ENCODE results near the gene UBLCP1.
A peak's percentile ranks its signal among the peaks of the same experiment; 100 is the strongest.
"Not testable (repeated sequence)": the region's sequence is repeated elsewhere in the genome, so short reads cannot be mapped to it uniquely, and the experiment has no call there.

The UBLCP1 gene

GRCh38 chr5:159252195-159252594, 10.9 kb upstream of the UBLCP1 start:
- no peak for DNase-seq

- no peak for DNase-seq
Measured at GRCh38 chr5:159257007-159257406, 6.1 kb upstream of the UBLCP1 start.

- DNase-seq: no peak
Measured at GRCh38 chr5:159257629-159258283, 5.3 kb upstream of the UBLCP1 start.

DNA sequence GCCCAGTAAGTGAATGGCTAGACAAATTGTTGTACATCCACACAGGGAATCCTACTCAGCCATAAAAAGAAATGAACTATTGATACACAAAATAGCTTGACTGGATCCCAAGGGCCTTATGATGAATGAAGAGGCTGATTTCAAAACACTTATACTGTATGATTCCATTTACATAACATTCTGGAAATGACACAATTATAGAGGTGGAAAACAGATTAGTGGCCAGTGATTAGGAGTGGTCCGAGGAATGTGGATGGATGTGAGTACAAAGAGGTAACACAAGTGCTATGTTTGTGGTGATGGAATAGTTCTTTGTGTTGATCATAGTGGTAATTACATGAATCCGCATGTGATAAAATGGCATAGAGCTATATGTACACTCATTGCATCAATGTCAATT, 4.7 kb upstream of the UBLCP1 start:
- no peak for DNase-seq

DNA sequence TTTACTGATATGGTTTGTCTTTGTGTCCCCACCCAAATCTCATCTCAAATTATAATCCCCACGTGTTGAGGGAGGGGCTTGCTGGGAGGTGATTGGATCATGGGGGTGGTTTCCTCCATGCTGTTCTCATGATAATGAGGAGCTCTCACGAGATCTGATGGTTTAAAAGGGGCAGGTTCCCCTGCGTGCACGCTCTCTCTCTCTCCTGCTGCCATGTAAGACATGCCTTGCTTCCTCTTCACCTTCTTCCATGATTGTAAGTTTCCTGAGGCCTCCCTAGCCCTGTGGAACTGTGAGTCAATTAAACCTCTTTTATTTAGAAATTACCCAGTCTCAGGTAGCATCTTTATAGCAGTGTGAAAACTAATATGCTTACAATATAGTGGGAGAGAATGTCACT, 2.9 kb upstream of the UBLCP1 start:
- DNase-seq: not testable (repeated sequence)

GRCh38 chr5:159262472-159262858, 625 bp upstream of the UBLCP1 start:
- no peak for DNase-seq

GRCh38 chr5:159263569-159263905, 447 bp downstream of the UBLCP1 start:
- no peak for DNase-seq

GRCh38 chr5:159266764-159267163, 3.7 kb downstream of the UBLCP1 start:
- not testable (repeated sequence) for DNase-seq

GRCh38 chr5:159269723-159270122, 6.6 kb downstream of the UBLCP1 start:
- DNase-seq: no peak

GRCh38 chr5:159273923-159274322, 10.8 kb downstream of the UBLCP1 start:
- DNase-seq: no peak

DNA sequence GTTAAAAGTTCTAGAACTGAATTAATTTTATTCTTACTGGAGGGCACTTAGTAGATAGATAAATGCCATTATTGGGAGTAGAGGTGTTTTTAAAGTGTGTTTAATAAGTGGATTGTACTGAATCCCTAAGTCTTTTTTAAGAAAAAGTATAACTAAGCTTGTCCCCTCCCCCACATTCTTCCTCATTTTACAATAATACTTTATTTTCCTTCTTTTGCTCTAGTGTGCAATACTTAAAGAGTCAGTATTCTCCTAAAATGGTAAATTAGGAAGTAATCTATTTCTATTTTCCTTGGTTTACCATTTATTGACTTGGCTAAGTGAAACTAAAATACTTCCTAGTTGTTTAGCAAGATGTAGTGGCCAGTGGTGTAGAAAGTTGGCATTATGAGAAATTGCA, 11.6 kb downstream of the UBLCP1 start:
- DNase-seq: no peak

GRCh38 chr5:159286420-159287035, 23.4 kb downstream of the UBLCP1 start:
- DNase-seq: peak; percentile 64

DNA sequence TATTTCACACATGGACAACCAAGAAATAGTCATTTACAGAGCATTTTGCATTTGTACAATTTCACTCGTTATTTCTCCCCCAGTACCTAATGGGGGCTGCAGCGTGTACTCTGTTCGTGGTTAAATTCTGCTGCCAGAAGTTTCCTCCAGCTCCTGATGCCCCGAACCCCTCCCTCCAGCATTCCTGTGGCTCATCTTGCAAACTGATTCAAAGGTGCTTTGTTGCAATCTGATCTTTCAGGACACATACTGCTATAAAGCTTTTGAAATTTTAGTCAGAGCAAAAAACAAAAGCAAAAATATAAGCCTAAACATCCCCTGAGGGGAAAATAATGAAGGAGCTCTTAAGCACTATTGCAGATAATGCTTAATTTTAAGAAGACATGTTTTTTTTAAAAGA, 27.7 kb downstream of the UBLCP1 start:
- DNase-seq: no peak

DNA sequence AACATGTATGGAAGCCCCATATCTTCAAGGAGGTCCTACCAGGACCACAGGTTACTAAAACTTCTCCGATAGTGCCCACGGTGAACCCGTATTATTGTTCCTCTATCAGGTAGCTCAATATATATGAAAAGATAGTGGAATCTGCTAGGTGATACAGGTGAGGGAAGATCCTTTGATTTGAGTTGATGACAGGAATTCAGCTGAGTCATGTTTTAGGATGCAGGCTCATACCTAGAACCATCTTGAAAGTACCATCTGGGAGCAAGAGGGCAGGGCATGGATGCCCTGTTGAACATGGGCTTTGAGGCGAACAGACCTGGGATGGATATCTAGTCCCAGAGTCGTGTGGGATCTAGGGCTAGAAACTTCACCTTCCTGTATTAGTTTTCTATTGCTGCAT, 31.8 kb downstream of the UBLCP1 start:
- no peak for DNase-seq

- DNase-seq: not testable (repeated sequence)
Measured at GRCh38 chr5:159297300-159297699, 34.2 kb downstream of the UBLCP1 start.

- no peak for DNase-seq
Measured at GRCh38 chr5:159301466-159301865, 38.4 kb downstream of the UBLCP1 start.

DNA sequence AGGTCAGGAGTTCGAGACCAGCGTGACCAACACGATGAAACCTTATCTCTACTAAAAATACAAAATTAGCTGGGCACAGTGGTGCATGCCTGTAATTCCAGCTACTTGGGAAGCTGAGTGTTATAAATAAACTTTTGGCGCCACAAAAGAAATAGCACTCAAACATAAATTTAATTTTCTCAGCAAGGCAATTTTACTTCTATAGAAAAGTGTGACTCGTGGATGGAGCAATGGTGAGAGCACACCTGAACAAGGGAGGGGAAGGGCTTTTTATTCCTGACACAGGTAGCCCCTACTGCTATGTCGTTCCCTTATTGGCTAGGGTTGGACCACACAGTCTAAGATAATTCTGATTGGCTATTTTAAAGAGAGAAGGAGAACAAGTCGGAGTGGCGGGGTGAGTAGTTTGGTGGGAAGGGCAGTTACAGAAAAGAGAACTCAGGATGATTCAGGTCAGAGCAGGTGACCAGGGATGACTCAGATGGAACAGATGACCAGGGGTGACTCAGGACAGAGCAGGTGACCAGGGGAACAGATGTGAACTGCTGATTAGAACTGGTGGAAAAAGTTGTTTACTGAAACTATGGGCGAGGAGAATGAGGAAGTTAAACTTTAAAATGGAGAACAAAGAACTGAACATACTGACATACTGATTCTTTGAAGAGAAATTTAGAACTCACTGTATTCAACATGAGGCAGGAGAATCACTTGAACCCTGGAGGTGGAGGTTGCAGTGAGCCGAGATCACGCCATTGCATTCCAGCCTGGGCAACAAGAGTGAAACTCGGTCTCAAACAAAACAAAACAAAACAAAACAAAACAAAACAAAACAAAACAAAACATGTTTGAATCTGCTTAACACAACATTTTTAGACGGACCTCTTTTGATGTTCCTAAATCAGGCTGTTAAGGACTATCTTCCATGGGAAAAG, 39.1 kb downstream of the UBLCP1 start:
- DNase-seq: not testable (repeated sequence)

- no peak for DNase-seq
Measured at GRCh38 chr5:159303286-159303685, 40.2 kb downstream of the UBLCP1 start.

GRCh38 chr5:159304961-159305595, 42.0 kb downstream of the UBLCP1 start:
- DNase-seq: no peak

- no peak for DNase-seq
Measured at GRCh38 chr5:159309689-159310433, 46.8 kb downstream of the UBLCP1 start.

DNA sequence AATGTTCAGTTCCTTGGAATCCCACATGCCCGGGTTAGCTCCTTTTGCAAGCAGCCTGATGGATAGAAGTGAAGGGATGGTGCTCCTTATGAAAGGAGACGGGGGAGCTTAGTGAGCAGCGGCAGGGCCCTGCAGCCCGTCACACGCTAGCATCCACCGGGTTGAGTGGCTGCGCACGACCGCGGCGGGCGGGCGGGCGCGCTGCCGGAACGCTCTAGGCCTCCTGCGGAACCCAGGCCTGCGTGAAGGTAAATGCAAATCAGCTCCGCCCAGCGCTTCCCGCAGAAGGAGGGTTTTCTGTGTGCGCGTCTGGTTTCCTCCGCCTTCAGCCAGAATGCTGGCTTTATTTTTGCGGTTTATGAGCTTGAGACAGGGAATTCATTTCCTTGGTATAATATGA, 47.4 kb downstream of the UBLCP1 start:
- DNase-seq: no peak

DNA sequence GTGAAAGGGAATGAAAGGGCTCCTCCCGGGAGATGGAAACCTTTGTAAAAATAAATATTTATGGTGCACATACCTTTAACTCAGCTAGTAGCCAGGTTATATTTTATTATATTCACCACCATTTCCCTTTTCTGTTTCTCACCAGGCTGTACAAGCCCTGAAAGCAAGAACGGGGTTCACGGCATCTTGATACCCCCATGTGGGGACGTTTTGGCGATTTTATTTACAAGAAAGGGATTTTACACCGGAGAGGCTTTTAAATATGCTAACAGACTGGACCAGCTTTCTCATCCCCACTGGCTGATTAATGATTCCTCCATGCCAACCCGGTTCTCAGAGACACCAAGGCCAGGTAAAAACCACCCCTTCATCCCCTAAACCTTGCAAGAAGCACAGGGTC, 48.0 kb downstream of the UBLCP1 start:
- DNase-seq: no peak

- no peak for DNase-seq
Measured at GRCh38 chr5:159313197-159313596, 50.1 kb downstream of the UBLCP1 start.
